ENCODE data around the gene WDSUB1.

Gene WDSUB1

GRCh38 chr2:159256159-159256558 lies 30.3 kb downstream of the WDSUB1 start:
- H3K27ac ChIP-seq, result no peak overlapping the region
- POLR2A ChIA-PET (ENCODE audit: low non-redundant PET), result no interaction called here
- DNase-seq (ENCODE audit: low spot score), result no peak
- no peak for TF ChIP-seq CTCF (conservative IDR thresholded peaks at IDR 0.05; ENCODE audit: low read depth)
- CTCF ChIA-PET, result no interaction called here

GRCh38 chr2:159252905-159253304 lies 33.6 kb downstream of the WDSUB1 start:
- DNase-seq (ENCODE audit: low spot score), result no peak
- ChIA-PET POLR2A (ENCODE audit: low non-redundant PET) (no interaction called here), CTCF (interaction anchor here (0.6 kb wide), 1 partner anchor 455 kb away, joined by 3 read pairs; no protein-coding TSS in a partner anchor)
- H3K27ac ChIP-seq, result no peak overlapping the region
- no peak for TF ChIP-seq CTCF (conservative IDR thresholded peaks at IDR 0.05; ENCODE audit: low read depth)

GRCh38 chr2:159251296-159252173 lies 35.0 kb downstream of the WDSUB1 start:
- no peak overlapping the region for H3K27ac ChIP-seq
- ChIA-PET CTCF (no interaction called here), POLR2A (ENCODE audit: low non-redundant PET) (no interaction called here)
- no peak for DNase-seq (ENCODE audit: low spot score)
- TF ChIP-seq CTCF (conservative IDR thresholded peaks at IDR 0.05; ENCODE audit: low read depth), result no peak

DNA sequence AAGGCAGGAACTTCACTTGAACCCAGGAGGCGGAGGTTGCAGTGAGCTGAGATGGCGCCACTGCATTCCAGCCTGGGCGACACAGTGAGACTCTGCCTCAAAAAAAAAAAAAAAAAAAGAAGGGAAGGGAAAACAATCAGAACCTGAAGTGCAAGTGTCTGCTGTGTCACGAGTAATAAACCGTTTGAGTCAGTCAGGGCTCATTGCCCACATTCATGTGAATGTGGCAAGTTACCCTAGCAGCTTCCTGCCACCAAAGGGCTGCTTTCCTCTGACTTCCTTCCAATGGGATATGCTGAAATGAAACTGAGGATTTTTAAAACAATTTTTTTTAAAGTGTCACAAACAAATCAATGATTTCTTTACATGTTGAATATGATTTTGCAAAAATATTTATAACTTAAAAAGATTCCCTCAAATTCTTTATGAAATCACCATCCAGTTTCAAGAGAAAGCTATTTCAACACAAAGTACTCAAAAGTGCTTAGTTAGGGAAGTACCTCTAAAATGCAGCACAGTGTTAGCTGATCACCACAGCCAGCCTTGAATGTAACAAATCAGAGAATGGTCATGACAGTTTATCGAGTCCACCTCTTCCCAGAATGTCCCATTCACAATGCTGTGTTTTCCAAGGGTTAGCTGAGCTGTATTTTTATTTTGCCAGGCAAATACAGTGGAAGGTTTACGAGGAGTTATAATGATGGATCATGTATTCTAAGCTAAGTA lies 36.4 kb downstream of the WDSUB1 start:
- no peak for TF ChIP-seq CTCF (conservative IDR thresholded peaks at IDR 0.05; ENCODE audit: low read depth)
- H3K27ac ChIP-seq, result peak overlapping the region; percentile 71
- ChIA-PET CTCF (interaction anchor here (0.6 to 0.7 kb wide), 3 partner anchors 34 to 549 kb away, joined by 3 to 5 read pairs (median 4); no protein-coding TSS in a partner anchor), POLR2A (ENCODE audit: low non-redundant PET) (interaction anchor here (0.6 kb wide), 2 partner anchors 346 to 479 kb away, joined by 4 to 8 read pairs; no protein-coding TSS in a partner anchor)
- peak; percentile 73 for DNase-seq (ENCODE audit: low spot score)

DNA sequence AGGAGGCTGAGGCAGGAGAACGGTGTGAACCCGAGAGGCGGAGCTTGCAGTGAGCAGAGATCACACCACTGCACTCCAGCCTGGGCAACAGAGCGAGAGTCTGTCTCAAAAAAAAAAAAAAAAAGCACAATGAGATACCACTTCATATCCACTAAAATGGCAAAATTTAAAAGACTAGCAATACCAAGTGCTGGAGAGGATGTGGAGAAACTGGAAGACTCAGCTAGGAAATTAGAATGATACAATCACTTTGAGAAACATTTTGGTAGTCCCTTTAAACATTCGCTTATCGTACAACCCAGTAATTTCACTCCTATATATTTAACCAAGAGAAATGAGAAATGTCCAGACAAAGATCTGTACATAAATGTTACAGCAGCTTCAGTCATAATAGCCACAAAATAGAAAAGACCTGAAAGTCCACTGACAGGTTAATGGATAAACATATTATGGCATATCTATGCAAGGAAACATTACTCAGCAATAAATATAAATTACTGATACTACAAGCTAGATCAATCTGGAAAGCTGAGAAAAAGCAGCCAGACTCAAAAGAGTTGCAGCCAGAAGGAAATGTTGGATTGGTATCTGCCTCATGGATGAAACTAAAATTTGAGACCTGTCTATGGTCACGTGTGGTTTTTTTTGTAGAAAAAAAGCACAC lies 40.0 kb downstream of the WDSUB1 start:
- CTCF ChIA-PET, result interaction anchor here (0.6 kb wide), 1 partner anchor 127 kb away, joined by 4 read pairs; no protein-coding TSS in a partner anchor

More for the DNA sequence above, 40.0 kb downstream of the WDSUB1 start:
- no peak for DNase-seq (ENCODE audit: low spot score)
- no peak for TF ChIP-seq CTCF (conservative IDR thresholded peaks at IDR 0.05; ENCODE audit: low read depth)
- no peak overlapping the region for H3K27ac ChIP-seq
- POLR2A ChIA-PET (ENCODE audit: low non-redundant PET), result no interaction called here
